GM20000 (cell line): Measurements from ENCODE around the gene EPYC.

ENCODE experiments used
- DNase-seq: peaks from one replicate; pipeline ENCODE4 v3.0.0; 2012; ENCODE audit warnings: low spot score
- TF ChIP-seq, protein P1 (sequence below): IDR thresholded peaks from 2 replicates; pipeline ENCODE4 v1.5.1; 2012; ENCODE audit warnings: mild to moderate bottlenecking, control low read depth; ENCODE audit errors: extremely low read depth, missing control alignments

EPYC gene

DNA sequence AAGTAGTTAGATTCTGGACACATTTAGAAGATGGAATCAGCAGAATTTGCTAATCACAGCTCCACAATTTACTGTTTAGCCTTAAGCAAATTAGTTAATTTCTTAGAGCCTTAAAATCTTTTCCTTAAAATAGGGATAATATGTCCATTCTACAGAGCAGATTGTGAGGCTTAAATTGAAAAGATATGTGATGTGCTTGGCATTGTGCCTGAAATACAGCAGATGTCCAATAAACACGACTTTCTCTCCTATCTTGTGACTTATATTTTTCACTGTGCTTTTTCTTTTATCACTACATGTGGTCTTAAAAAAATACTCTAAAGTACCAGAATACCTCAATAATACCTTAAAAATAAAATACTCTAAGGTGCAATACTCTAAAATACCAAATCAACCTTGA is 80.4 kb downstream of the EPYC start:
- TF ChIP-seq, protein P1, sequence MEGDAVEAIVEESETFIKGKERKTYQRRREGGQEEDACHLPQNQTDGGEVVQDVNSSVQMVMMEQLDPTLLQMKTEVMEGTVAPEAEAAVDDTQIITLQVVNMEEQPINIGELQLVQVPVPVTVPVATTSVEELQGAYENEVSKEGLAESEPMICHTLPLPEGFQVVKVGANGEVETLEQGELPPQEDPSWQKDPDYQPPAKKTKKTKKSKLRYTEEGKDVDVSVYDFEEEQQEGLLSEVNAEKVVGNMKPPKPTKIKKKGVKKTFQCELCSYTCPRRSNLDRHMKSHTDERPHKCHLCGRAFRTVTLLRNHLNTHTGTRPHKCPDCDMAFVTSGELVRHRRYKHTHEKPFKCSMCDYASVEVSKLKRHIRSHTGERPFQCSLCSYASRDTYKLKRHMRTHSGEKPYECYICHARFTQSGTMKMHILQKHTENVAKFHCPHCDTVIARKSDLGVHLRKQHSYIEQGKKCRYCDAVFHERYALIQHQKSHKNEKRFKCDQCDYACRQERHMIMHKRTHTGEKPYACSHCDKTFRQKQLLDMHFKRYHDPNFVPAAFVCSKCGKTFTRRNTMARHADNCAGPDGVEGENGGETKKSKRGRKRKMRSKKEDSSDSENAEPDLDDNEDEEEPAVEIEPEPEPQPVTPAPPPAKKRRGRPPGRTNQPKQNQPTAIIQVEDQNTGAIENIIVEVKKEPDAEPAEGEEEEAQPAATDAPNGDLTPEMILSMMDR = no peak
- no peak for DNase-seq

- TF ChIP-seq, protein P1 = no peak
- no peak for DNase-seq
Measured at GRCh38 chr12:90922145-90922627, 82.6 kb downstream of the EPYC start.

- TF ChIP-seq, protein P1 = no peak
- no peak for DNase-seq
Measured at GRCh38 chr12:90921536-90921935, 83.2 kb downstream of the EPYC start.

DNA sequence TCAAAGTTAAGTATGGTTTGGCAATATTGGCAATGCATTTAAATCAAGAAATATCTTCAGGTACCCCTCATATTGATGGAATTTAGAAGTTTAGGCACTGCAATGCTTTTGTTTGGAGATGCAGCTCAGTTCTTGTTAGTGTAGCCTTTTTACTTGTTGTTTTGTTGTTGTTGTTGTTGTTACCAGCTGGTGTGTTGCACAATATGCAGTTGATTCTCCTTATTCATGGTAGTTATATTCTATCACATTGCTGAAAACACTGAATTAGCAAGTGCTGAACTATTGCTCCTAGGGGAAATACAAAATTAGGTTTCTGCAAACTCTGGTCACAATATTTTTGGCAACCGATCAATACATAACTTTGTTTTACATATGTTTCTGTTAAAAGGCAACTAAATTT is 84.5 kb downstream of the EPYC start:
- no peak for DNase-seq
- TF ChIP-seq, protein P1 = no peak

DNA sequence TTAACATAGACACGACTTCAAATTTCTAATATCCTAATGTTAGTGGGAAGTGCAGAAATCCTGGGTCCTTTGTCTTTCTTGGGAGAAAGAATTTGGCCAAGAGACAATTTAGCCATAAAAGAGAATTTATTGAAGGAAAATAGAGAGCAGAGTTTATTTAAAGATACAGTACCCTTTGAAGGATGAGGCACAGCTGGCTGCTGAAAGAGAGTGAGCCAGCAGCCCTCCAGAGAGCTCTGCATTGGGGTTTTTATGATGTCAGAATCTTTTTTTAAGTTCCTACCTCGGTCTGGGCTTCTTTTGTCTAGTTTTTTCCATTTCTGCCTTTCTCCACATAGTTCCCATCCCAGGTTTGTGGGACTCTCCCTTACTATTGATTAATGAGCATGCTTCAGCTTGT is 87.3 kb downstream of the EPYC start:
- no peak for DNase-seq
- TF ChIP-seq, protein P1 = no peak

DNA sequence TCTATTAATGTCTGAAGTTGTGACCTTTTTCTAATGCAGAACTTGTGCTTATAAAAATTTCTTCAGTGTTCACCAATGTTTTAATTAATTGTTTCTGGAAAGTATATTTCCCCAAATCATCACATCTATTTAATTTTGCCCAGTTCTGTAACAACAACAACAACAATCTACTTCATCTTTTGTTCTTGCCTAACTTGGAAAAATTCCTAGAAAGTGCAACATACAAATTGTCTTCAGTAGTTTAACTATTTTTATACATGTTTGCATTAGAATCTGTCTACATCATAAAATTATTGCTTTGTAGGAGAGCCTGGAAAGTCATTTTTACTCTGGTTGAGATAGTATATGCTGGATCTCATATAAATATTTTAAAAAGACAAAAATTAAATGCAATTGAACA is 88.3 kb downstream of the EPYC start:
- DNase-seq = no peak
- TF ChIP-seq, protein P1 = no peak

DNA sequence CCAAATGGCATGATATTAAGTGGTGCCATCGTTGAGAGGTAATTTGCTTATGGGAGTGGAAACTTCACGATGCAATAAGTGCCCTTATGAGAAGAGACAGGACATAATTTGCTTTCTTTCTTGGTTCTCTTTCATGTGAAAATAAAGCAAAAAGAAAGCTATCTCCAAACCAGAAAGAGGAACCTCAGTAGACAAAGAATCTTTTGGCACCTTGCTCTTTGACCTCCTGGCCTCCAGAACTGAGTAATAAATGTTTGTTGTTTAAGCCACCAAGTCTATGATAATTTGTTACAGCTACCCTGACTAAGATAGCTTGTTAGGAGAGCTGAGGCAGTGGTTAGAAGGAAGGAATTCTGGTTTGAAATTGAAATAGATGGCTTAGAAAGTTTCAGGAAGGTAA is 89.4 kb downstream of the EPYC start:
- DNase-seq = no peak
- TF ChIP-seq, protein P1 = no peak
